Hematopoietic multipotent progenitor cell treated with erythropoietin and hydrocortisone succinate and interleukin-3 and kit ligand, for 6 days (in vitro differentiated cells): Measurements from ENCODE around the gene RUNX3.
A peak's percentile ranks its signal among the peaks of the same experiment; 100 is the strongest.

Experiments used
- DNase-seq: peaks from one replicate; pipeline ENCODE4 v3.0.0-alpha.2; 2015

The RUNX3 gene

GRCh38 chr1:24963099-24963872 is 33.2 kb upstream of the RUNX3 start:
- DNase-seq: no peak

GRCh38 chr1:24961961-24962861 is 32.1 kb upstream of the RUNX3 start:
- no peak for DNase-seq

GRCh38 chr1:24961334-24961733 is 31.3 kb upstream of the RUNX3 start:
- no peak for DNase-seq

- DNase-seq: no peak
These were observed 30.2 kb upstream of the RUNX3 start for GRCh38 chr1:24960071-24960801.

- no peak for DNase-seq
These were observed 29.5 kb upstream of the RUNX3 start for GRCh38 chr1:24959623-24959975.

- DNase-seq: no peak
These were observed 28.9 kb upstream of the RUNX3 start for GRCh38 chr1:24958766-24959622.

- DNase-seq: no peak
These were observed 28.0 kb upstream of the RUNX3 start for GRCh38 chr1:24957808-24958752.

- DNase-seq: no peak
These were observed 27.1 kb upstream of the RUNX3 start for GRCh38 chr1:24957016-24957807.

- DNase-seq: no peak
These were observed 25.8 kb upstream of the RUNX3 start for GRCh38 chr1:24955779-24956365.

- DNase-seq: peak; percentile 43
These were observed 25.1 kb upstream of the RUNX3 start for GRCh38 chr1:24955161-24955560.

- no peak for DNase-seq
These were observed 24.6 kb upstream of the RUNX3 start for GRCh38 chr1:24954631-24955030.

GRCh38 chr1:24954022-24954421 is 23.9 kb upstream of the RUNX3 start:
- no peak for DNase-seq

GRCh38 chr1:24952413-24952841 is 22.4 kb upstream of the RUNX3 start:
- DNase-seq: peak; percentile 76

- DNase-seq: no peak
These were observed 21.8 kb upstream of the RUNX3 start for GRCh38 chr1:24951810-24952412.

- no peak for DNase-seq
These were observed 21.3 kb upstream of the RUNX3 start for GRCh38 chr1:24951337-24951736.

- no peak for DNase-seq
These were observed 19.3 kb upstream of the RUNX3 start for GRCh38 chr1:24949331-24949881.

GRCh38 chr1:24948079-24948827 is 18.2 kb upstream of the RUNX3 start:
- DNase-seq: no peak
